GM19468 (cell line): ENCODE data around the gene CACNB2.

Source experiments
- ATAC-seq: cut with Tn5 transposase; IDR thresholded peaks from one replicate; pipeline ENCODE4 v1.9.1; 2021; ENCODE audit warnings: mild to moderate bottlenecking, moderate library complexity, moderate number of reproducible peaks; ENCODE audit not compliant: unreplicated experiment; ENCODE audit errors: extremely low read depth

Gene CACNB2

GRCh38 chr10:18140149-18140956 lies at the start of gene CACNB2:
CACNB2 (plus strand) TSS chr10:18140424.
- ATAC-seq: no peak

- no peak for ATAC-seq
These were observed 45.9 kb upstream of the CACNB2 start for GRCh38 chr10:18094332-18094731.

- no peak for ATAC-seq
These were observed 45.4 kb upstream of the CACNB2 start for GRCh38 chr10:18094793-18095192.

- ATAC-seq: no peak
These were observed 42.7 kb upstream of the CACNB2 start for GRCh38 chr10:18097524-18097923.

GRCh38 chr10:18098201-18098600 lies 42.0 kb upstream of the CACNB2 start:
- no peak for ATAC-seq

- no peak for ATAC-seq
These were observed 40.8 kb upstream of the CACNB2 start for GRCh38 chr10:18099415-18099814.

GRCh38 chr10:18100669-18101068 lies 39.6 kb upstream of the CACNB2 start:
- ATAC-seq: no peak

GRCh38 chr10:18102404-18102803 lies 37.8 kb upstream of the CACNB2 start:
- no peak for ATAC-seq

GRCh38 chr10:18104223-18104872 lies 35.9 kb upstream of the CACNB2 start:
- ATAC-seq: no peak

GRCh38 chr10:18109341-18109870 lies 30.8 kb upstream of the CACNB2 start:
- no peak for ATAC-seq

GRCh38 chr10:18113881-18114280 lies 26.3 kb upstream of the CACNB2 start:
- ATAC-seq: no peak

- no peak for ATAC-seq
These were observed 22.9 kb upstream of the CACNB2 start for GRCh38 chr10:18117276-18117675.

GRCh38 chr10:18122753-18123152 lies 17.5 kb upstream of the CACNB2 start:
- ATAC-seq: no peak

- no peak for ATAC-seq
These were observed 7.2 kb upstream of the CACNB2 start for GRCh38 chr10:18133046-18133445.

GRCh38 chr10:18134509-18134908 lies 5.7 kb upstream of the CACNB2 start:
- ATAC-seq: no peak

- ATAC-seq: no peak
These were observed 5.3 kb upstream of the CACNB2 start for GRCh38 chr10:18134921-18135320.

- ATAC-seq: no peak
These were observed 4.0 kb upstream of the CACNB2 start for GRCh38 chr10:18136073-18136791.

- ATAC-seq: no peak
These were observed 3.1 kb upstream of the CACNB2 start for GRCh38 chr10:18137111-18137510.

- no peak for ATAC-seq
These were observed 977 bp downstream of the CACNB2 start for GRCh38 chr10:18140957-18141845.

- no peak for ATAC-seq
These were observed 1.9 kb downstream of the CACNB2 start for GRCh38 chr10:18142151-18142550.
